GM19324 (cell line): ENCODE results near the gene FHIT.
A peak's percentile ranks its signal among the peaks of the same experiment; 100 is the strongest.

ENCODE experiments used
- ATAC-seq: cut with Tn5 transposase; IDR thresholded peaks from one replicate; pipeline ENCODE4 v1.9.1; 2021; ENCODE audit warnings: mild to moderate bottlenecking, moderate library complexity; ENCODE audit not compliant: unreplicated experiment, low FRiP score

Gene FHIT

GRCh38 chr3:60600848-60601247 is 650.4 kb downstream of the FHIT start:
- ATAC-seq, result no peak

GRCh38 chr3:60599586-60599985 is 651.7 kb downstream of the FHIT start:
- ATAC-seq, result no peak

GRCh38 chr3:60598671-60599070 is 652.6 kb downstream of the FHIT start:
- no peak for ATAC-seq

GRCh38 chr3:60594025-60594424 is 657.2 kb downstream of the FHIT start:
- no peak for ATAC-seq

GRCh38 chr3:60591267-60591666 is 660.0 kb downstream of the FHIT start:
- ATAC-seq, result no peak

GRCh38 chr3:60588806-60589205 is 662.4 kb downstream of the FHIT start:
- no peak for ATAC-seq

- ATAC-seq, result peak; percentile 67
These were observed 665.3 kb downstream of the FHIT start for GRCh38 chr3:60585918-60586317.

- ATAC-seq, result no peak
These were observed 667.0 kb downstream of the FHIT start for GRCh38 chr3:60584250-60584649.

- ATAC-seq, result no peak
These were observed 669.0 kb downstream of the FHIT start for GRCh38 chr3:60582288-60582687.

GRCh38 chr3:60580809-60581208 is 670.4 kb downstream of the FHIT start:
- no peak for ATAC-seq

- ATAC-seq, result no peak
These were observed 671.5 kb downstream of the FHIT start for GRCh38 chr3:60579734-60580133.

GRCh38 chr3:60578936-60579335 is 672.3 kb downstream of the FHIT start:
- ATAC-seq, result no peak

GRCh38 chr3:60577601-60578000 is 673.7 kb downstream of the FHIT start:
- ATAC-seq, result no peak

- ATAC-seq, result no peak
These were observed 675.5 kb downstream of the FHIT start for GRCh38 chr3:60575718-60576272.

- no peak for ATAC-seq
These were observed 677.0 kb downstream of the FHIT start for GRCh38 chr3:60574046-60574769.

GRCh38 chr3:60573494-60573893 is 677.8 kb downstream of the FHIT start:
- no peak for ATAC-seq

GRCh38 chr3:60571511-60571910 is 679.7 kb downstream of the FHIT start:
- no peak for ATAC-seq

- ATAC-seq, result no peak
These were observed 694.1 kb downstream of the FHIT start for GRCh38 chr3:60557122-60557521.

GRCh38 chr3:60555686-60556354 is 695.4 kb downstream of the FHIT start:
- peak; percentile 85 for ATAC-seq

GRCh38 chr3:60553144-60553543 is 698.1 kb downstream of the FHIT start:
- no peak for ATAC-seq

- no peak for ATAC-seq
These were observed 698.7 kb downstream of the FHIT start for GRCh38 chr3:60552581-60552980.
